Trophoblast cell (in vitro differentiated cells and primary cell): ENCODE measurements around the gene C10orf71.

Experiments
- DNase-seq, 2 donors: peaks; one replicate each; pipeline ENCODE4 v3.0.0-alpha.2; 2016
- H2AFZ ChIP-seq: 2 replicates; pipeline ENCODE4 v1.6.1; 2013; ENCODE audit warnings: low read length, moderate library complexity, mild to moderate bottlenecking; ENCODE audit not compliant: insufficient read depth, poor library complexity
- H2AK5ac ChIP-seq: 2 replicates; pipeline ENCODE4 v1.6.1; 2013; ENCODE audit warnings: mild to moderate bottlenecking, low read length
- H2BK120ac ChIP-seq: 2 replicates; pipeline ENCODE4 v1.6.1; 2013; ENCODE audit warnings: low read length, mild to moderate bottlenecking, moderate library complexity; ENCODE audit not compliant: insufficient read depth, poor library complexity
- H2BK12ac ChIP-seq: 2 replicates; pipeline ENCODE4 v1.6.1; 2013; ENCODE audit warnings: mild to moderate bottlenecking, low read length, moderate library complexity
- H2BK5ac ChIP-seq: 2 replicates; pipeline ENCODE4 v1.6.1; 2013; ENCODE audit warnings: low read length, low read depth, moderate library complexity, mild to moderate bottlenecking; ENCODE audit not compliant: poor library complexity
- H3K14ac ChIP-seq: 2 replicates; pipeline ENCODE4 v1.6.1; 2013; ENCODE audit warnings: mild to moderate bottlenecking, low read length
- H3K18ac ChIP-seq: 2 replicates; pipeline ENCODE4 v1.6.1; 2013; ENCODE audit warnings: mild to moderate bottlenecking, low read length
- H3K23ac ChIP-seq: 2 replicates; pipeline ENCODE4 v1.6.1; 2013; ENCODE audit warnings: low read length
- H3K27ac ChIP-seq: 2 replicates; pipeline ENCODE4 v1.5.1; 2013; ENCODE audit warnings: low read depth, mild to moderate bottlenecking, inconsistent platforms, low read length, moderate library complexity
- H3K27me3 ChIP-seq: 2 replicates; pipeline ENCODE4 v1.6.1; 2013; ENCODE audit warnings: inconsistent platforms, mild to moderate bottlenecking, low read length, moderate library complexity; ENCODE audit not compliant: insufficient read depth
- H3K36me3 ChIP-seq, 2 experiments: 1 replicate in 1 of 2; 2 replicates in 1 of 2; pipeline ENCODE4 v1.6.1; 2013; ENCODE audit warnings: low read length in 2 of 2, mild to moderate bottlenecking in 2 of 2, moderate library complexity in 1 of 2; ENCODE audit not compliant: insufficient read depth in 2 of 2, control insufficient read depth in 1 of 2
- H3K4ac ChIP-seq: 2 replicates; pipeline ENCODE4 v1.6.1; 2013; ENCODE audit warnings: low read depth, mild to moderate bottlenecking, low read length, moderate library complexity
- H3K4me1 ChIP-seq, 2 experiments: 1 replicate in 1 of 2; 2 replicates in 1 of 2; pipeline ENCODE4 v1.6.1; 2013; ENCODE audit warnings: low read length in 2 of 2, mild to moderate bottlenecking in 2 of 2, moderate library complexity in 1 of 2; ENCODE audit not compliant: insufficient read depth in 2 of 2, control insufficient read depth in 1 of 2
- H3K4me2 ChIP-seq: 2 replicates; pipeline ENCODE4 v1.6.1; 2013; ENCODE audit warnings: inconsistent platforms, mild to moderate bottlenecking, low read length, moderate library complexity
- H3K4me3 ChIP-seq: 2 replicates; pipeline ENCODE4 v1.5.1; 2013; ENCODE audit warnings: mild to moderate bottlenecking, low read depth, low read length, inconsistent platforms
- H3K79me1 ChIP-seq: one replicate; pipeline ENCODE4 v1.6.1; 2013; ENCODE audit warnings: low read length
- H3K79me2 ChIP-seq: 2 replicates; pipeline ENCODE4 v1.6.1; 2013; ENCODE audit warnings: low read length, mild to moderate bottlenecking; ENCODE audit not compliant: control insufficient read depth, insufficient read depth, poor library complexity
- H3K9ac ChIP-seq: 2 replicates; pipeline ENCODE4 v1.6.1; 2013; ENCODE audit warnings: mild to moderate bottlenecking, low read length
- H3K9me3 ChIP-seq: 2 replicates; pipeline ENCODE4 v1.6.1; 2013; ENCODE audit warnings: low read depth, mild to moderate bottlenecking, control low read depth, inconsistent platforms, low read length; ENCODE audit not compliant: insufficient read depth
- H4K12ac ChIP-seq: 2 replicates; pipeline ENCODE4 v1.6.1; 2013; ENCODE audit warnings: low read depth, mild to moderate bottlenecking, low read length, moderate library complexity
- H4K8ac ChIP-seq: 2 replicates; pipeline ENCODE4 v1.6.1; 2013; ENCODE audit warnings: low read depth, mild to moderate bottlenecking, low read length, moderate library complexity
- H4K91ac ChIP-seq: one replicate; pipeline ENCODE4 v1.6.1; 2013; ENCODE audit warnings: low read depth, mild to moderate bottlenecking, low read length, moderate library complexity
- WGBS: extraction: QIAGEN DNeasy Blood & Tissue Kit; methylation state at CpG from one replicate; pipeline ENCODE4 v1.1.7; 2013; ENCODE audit warnings: missing lambda C conversion rate; ENCODE audit not compliant: insufficient read length, insufficient coverage; ENCODE audit errors: extremely low coverage; 5-methylcytosine and 5-hydroxymethylcytosine counted together

C10orf71 gene

DNA sequence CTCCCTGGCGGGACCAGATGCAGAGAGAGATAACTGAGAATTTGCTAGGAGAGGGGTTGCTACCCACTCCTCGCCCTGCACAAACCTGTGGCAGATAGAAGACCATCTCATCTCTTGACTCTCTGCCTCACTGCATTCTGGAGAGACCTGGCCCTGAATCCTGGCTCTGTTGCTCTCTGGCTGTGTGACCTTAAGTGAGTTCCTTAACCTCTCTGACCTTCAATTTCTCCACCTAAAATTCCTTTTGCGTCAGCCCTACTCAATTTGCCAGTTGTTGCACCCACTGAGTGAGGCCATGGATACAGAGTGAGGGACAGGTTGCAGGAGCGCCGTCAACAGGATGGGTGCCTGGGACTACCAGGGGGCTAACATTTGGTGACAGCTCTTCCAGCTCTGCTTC is 5.2 kb downstream of the C10orf71 start:
- no peak overlapping the region for H3K23ac ChIP-seq
- H3K27me3 ChIP-seq: peaks cover 1% of the 10 kb centered on the region
- H4K8ac ChIP-seq: no peak overlapping the region
- no peak overlapping the region for H3K27ac ChIP-seq
- DNase-seq: no peak
- H3K9me3 ChIP-seq: peaks cover 2% of the 10 kb centered on the region
- H3K4me2 ChIP-seq: no peak overlapping the region
- H3K18ac ChIP-seq: no peak overlapping the region
- no peak overlapping the region for H2BK120ac ChIP-seq
- H2BK5ac ChIP-seq: no peak overlapping the region
- no peak overlapping the region for H3K9ac ChIP-seq
- WGBS: no CpG with 5 or more reads among the region's 5 CpGs
- H3K79me1 ChIP-seq: no peaks in the 10 kb centered on the region
- H4K91ac ChIP-seq: no peak overlapping the region
- no peak overlapping the region for H2AFZ ChIP-seq
- H2BK12ac ChIP-seq: no peak overlapping the region
- no peak overlapping the region for H3K14ac ChIP-seq
- H4K12ac ChIP-seq: no peak overlapping the region
- H3K4me1 ChIP-seq: peaks cover 0 to 4% of the 10 kb centered on the region in 2 experiments
- H3K79me2 ChIP-seq: no peaks in the 10 kb centered on the region
- H3K4ac ChIP-seq: no peak overlapping the region
- H2AK5ac ChIP-seq: no peak overlapping the region
- H3K36me3 ChIP-seq: no peaks in the 10 kb centered on the region
- no peak overlapping the region for H3K4me3 ChIP-seq

DNA sequence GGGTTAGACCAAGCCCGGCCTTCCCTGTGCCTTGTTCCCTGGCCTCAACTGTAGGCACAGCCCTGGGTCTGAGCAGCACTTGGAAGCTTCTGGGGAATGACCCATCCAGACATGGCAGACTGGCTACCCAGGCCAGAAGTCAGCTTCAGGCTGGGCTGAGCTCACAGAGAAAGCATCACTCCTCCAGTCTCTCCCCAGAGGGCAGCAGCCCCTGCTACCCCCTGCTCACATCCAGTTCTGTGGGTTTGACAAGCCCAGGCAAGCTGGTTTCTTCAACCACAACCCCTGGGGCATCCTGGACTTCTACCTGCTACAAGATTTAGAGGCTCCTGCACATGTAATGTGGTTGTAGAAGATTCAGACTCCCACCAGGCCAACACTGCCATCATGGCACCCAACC is 9.0 kb downstream of the C10orf71 start:
- WGBS: no CpG with 5 or more reads among the region's 1 CpG
- H3K27ac ChIP-seq: no peak overlapping the region
- H3K14ac ChIP-seq: no peak overlapping the region

DNA sequence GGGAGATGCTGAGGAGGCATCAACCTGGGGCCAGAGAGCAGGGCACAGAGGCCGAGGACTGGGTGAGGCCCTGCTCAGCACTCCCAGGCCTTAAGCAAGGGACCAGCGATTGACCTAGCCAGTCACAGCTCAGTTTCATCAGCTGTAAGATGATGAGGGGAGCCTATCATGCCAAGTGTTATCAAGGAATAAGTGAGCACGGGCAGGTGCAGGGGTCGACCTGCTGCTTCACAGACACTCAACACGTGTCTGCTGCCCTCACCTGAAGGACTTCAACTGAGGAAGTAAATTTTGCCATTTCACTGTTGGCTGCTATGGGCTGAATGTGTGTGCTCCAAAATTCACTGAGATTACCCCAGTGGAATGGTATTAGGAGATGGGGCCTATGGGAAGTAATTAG is 9.9 kb downstream of the C10orf71 start:
- DNase-seq: no peak
- no peak overlapping the region for H3K9ac ChIP-seq
- no peak overlapping the region for H3K18ac ChIP-seq
- no peak overlapping the region for H2AFZ ChIP-seq
- H3K23ac ChIP-seq: no peak overlapping the region
- no peak overlapping the region for H3K27ac ChIP-seq
- no peak overlapping the region for H3K4me3 ChIP-seq
- no peaks in the 10 kb centered on the region for H3K79me1 ChIP-seq
- H4K8ac ChIP-seq: no peak overlapping the region
- H3K36me3 ChIP-seq: no peaks in the 10 kb centered on the region
- H3K4me1 ChIP-seq: peaks cover 0 to 4% of the 10 kb centered on the region in 2 experiments
- H3K4ac ChIP-seq: no peak overlapping the region
- no peak overlapping the region for H3K4me2 ChIP-seq
- no peak overlapping the region for H2BK5ac ChIP-seq
- H4K12ac ChIP-seq: no peak overlapping the region
- WGBS: no CpG with 5 or more reads among the region's 5 CpGs
- peaks cover 5% of the 10 kb centered on the region for H3K9me3 ChIP-seq
- peaks cover 2% of the 10 kb centered on the region for H3K27me3 ChIP-seq
- H2BK12ac ChIP-seq: no peak overlapping the region
- H2BK120ac ChIP-seq: no peak overlapping the region
- no peaks in the 10 kb centered on the region for H3K79me2 ChIP-seq
- no peak overlapping the region for H3K14ac ChIP-seq
- H2AK5ac ChIP-seq: no peak overlapping the region
- no peak overlapping the region for H4K91ac ChIP-seq

More for the DNA sequence above, 9.0 kb downstream of the C10orf71 start:
- Histone ChIP-seq H4K12ac (no peak overlapping the region), H3K9me3 (peaks cover 5% of the 10 kb centered on the region), H3K79me1 (no peaks in the 10 kb centered on the region), H2BK5ac (no peak overlapping the region), H3K9ac (no peak overlapping the region), H3K4me3 (no peak overlapping the region), H3K18ac (no peak overlapping the region), H4K91ac (no peak overlapping the region), H2BK12ac (no peak overlapping the region), H2AK5ac (no peak overlapping the region), H3K36me3 (no peaks in the 10 kb centered on the region), H3K27me3 (peaks cover 1% of the 10 kb centered on the region), H2BK120ac (no peak overlapping the region), H4K8ac (no peak overlapping the region), H3K79me2 (no peaks in the 10 kb centered on the region), H3K4me2 (no peak overlapping the region), H3K4ac (no peak overlapping the region), H3K23ac (no peak overlapping the region), H2AFZ (no peak overlapping the region), H3K4me1 (peaks cover 0 to 4% of the 10 kb centered on the region in 2 experiments)
- no peak for DNase-seq

DNA sequence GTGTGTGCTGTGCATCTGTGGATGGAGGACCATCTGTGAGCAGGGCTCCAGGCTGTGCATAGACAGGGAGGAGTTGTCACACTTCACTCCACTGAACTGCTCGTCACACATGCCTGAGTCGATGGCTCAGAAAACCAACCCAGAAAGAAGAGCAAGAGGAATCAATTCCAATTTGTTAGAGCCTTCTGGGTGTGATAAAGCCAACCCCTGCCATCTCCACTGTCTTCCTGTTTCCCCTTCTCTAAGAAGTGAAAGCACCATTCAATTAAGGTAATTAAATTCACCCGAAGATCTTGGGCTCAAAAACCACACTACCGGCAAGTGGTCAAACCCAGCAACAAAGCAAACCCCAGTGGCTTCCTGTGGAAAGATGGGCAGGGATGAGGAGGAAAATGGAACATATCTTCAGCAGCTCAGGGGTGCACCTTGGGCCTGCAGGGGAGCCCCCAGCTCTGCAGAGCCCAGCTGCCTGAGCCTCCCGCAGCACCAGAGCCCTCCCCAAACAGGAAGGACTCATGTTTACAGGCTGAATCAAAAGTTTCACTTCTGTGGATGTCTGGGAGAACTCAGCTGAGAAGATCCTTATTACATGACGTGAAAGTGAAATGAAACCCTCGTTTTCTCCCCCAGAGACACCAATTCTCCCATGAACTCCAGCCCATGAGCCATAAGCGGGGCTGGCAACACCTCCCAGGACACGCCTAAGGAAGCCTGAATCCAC is 10.9 kb downstream of the C10orf71 start:
- Histone ChIP-seq H3K79me1 (no peaks in the 10 kb centered on the region), H3K23ac (no peak overlapping the region), H3K4ac (no peak overlapping the region), H3K36me3 (no peaks in the 10 kb centered on the region), H3K4me3 (no peak overlapping the region), H3K27ac (no peak overlapping the region), H2BK12ac (no peak overlapping the region), H2BK5ac (no peak overlapping the region), H3K4me2 (no peak overlapping the region), H4K12ac (no peak overlapping the region), H4K91ac (no peak overlapping the region), H3K27me3 (peaks cover 2% of the 10 kb centered on the region), H2AFZ (no peak overlapping the region), H3K9ac (no peak overlapping the region), H3K14ac (no peak overlapping the region), H3K79me2 (no peaks in the 10 kb centered on the region), H3K4me1 (peaks cover 0 to 4% of the 10 kb centered on the region in 2 experiments), H4K8ac (no peak overlapping the region), H3K9me3 (peaks cover 5% of the 10 kb centered on the region), H2AK5ac (no peak overlapping the region), H2BK120ac (no peak overlapping the region), H3K18ac (no peak overlapping the region)
- no CpG with 5 or more reads among the region's 9 CpGs for WGBS
- no peak for DNase-seq
